K562 (cell line): Measurements from ENCODE around the gene SNRPA. TPM values are rescaled to one million over a fixed set of nuclear protein-coding genes. Genes with fewer than 3 reads are reported as not detected.

Experiments used
- CHD1 ChIP-seq: fragments of 200-600 bp; sonication (generic); IDR thresholded peaks from one replicate; pipeline ENCODE4 v1.6.1; 2012; ENCODE audit warnings: mild to moderate bottlenecking, moderate library complexity, low read length, inconsistent platforms
- FOXA3 ChIP-seq, 2 experiments: fragments of 450-650 bp in 1 of 2; sonication (generic) in 1 of 2; formaldehyde crosslinking; IDR thresholded peaks in 1 of 2; conservative IDR thresholded peaks in 1 of 2; 2 replicates each; pipeline versions ENCODE4 v1.4.0 to v1.8.0; 2020 to 2022; ENCODE audit warnings: mild to moderate bottlenecking in 2 of 2, missing genetic modification reagents in 1 of 2
- MEF2D ChIP-seq: conservative IDR thresholded peaks from 2 replicates; pipeline ENCODE4 v1.6.1; 2016; ENCODE audit warnings: low read depth, missing genetic modification characterization, missing compliant biosample characterization
- MIER1 ChIP-seq: fragments of 450-650 bp; IDR thresholded peaks from 2 replicates; pipeline ENCODE4 v1.6.1; 2016; ENCODE audit warnings: antibody characterized with exemption, mild to moderate bottlenecking, low read depth
- RBBP5 ChIP-seq: fragments of 200-600 bp; sonication (generic); IDR thresholded peaks from 2 replicates; pipeline ENCODE4 v1.6.1; 2012; ENCODE audit warnings: borderline replicate concordance, mild to moderate bottlenecking, low read length, control low read depth, inconsistent platforms; ENCODE audit not compliant: insufficient read depth, poor library complexity, severe bottlenecking
- RBFOX2 ChIP-seq: fragments of 200-400 bp; formaldehyde crosslinking; IDR thresholded peaks from 2 replicates; pipeline ENCODE4 v1.6.1; 2017; ENCODE audit warnings: low read depth, mild to moderate bottlenecking, low read length, moderate library complexity
- SRSF7 ChIP-seq: fragments of 200-400 bp; formaldehyde crosslinking; optimal IDR thresholded peaks from 2 replicates; pipeline ENCODE3; 2017; ENCODE audit warnings: mild to moderate bottlenecking, low read depth, low read length
- polyA plus RNA-seq, 8 experiments: library from polyadenylated mRNA; depleted of rRNA in 4 of 8; stranded (reverse) in 5 of 8; unstranded in 3 of 8; fragments of >200 nt; fragmentation: Nextera tagmentation in 2 of 8; fragmentation: Illumina TruSeq in 1 of 8; extraction: Ambion mirVana in 2 of 8; extraction: Trizol in 1 of 8; gene quantifications; 2 replicates each; pipeline versions ENCODE4 v1.2.1 to v1.2.3, GENCODE V29; 2011 to 2014; ENCODE audit warnings: inconsistent platforms in 1 of 8, missing spikeins in 1 of 8
- total RNA-seq, 7 experiments: library from RNA; depleted of rRNA in 6 of 7; stranded (reverse); fragments of >200 nt in 6 of 7; fragmentation: Illumina TruSeq in 2 of 7; extraction: Trizol in 2 of 7; gene quantifications; 2 replicates each; pipeline versions ENCODE4 v1.2.1 to v1.2.3, GENCODE V29; 2011 to 2021; ENCODE audit warnings: low replicate concordance in 1 of 7
- TF ChIP-seq, protein P1 (sequence below): fragments of 450-650 bp; IDR thresholded peaks from 2 replicates; pipeline ENCODE4 v1.6.1; 2014; ENCODE audit warnings: low read depth, mild to moderate bottlenecking, moderate library complexity, borderline replicate concordance
- TF ChIP-seq, protein P2 (sequence below): fragments of 450-650 bp; IDR thresholded peaks from 2 replicates; pipeline ENCODE4 v1.6.1; 2016; ENCODE audit warnings: mild to moderate bottlenecking, moderate library complexity
- TF ChIP-seq, protein P3 (sequence below): fragments of 450-650 bp; IDR thresholded peaks from 2 replicates; pipeline ENCODE4 v1.7.1; 2018; ENCODE audit warnings: mild to moderate bottlenecking, low read depth; ENCODE audit not compliant: partially characterized antibody

SNRPA gene
- total and polyA plus RNA-seq, 9 of the 15 experiments (the other 6 are each of a cell fraction or from before 2014, with no cell fraction given): 16.3 to 311 (median 193) TPM

DNA sequence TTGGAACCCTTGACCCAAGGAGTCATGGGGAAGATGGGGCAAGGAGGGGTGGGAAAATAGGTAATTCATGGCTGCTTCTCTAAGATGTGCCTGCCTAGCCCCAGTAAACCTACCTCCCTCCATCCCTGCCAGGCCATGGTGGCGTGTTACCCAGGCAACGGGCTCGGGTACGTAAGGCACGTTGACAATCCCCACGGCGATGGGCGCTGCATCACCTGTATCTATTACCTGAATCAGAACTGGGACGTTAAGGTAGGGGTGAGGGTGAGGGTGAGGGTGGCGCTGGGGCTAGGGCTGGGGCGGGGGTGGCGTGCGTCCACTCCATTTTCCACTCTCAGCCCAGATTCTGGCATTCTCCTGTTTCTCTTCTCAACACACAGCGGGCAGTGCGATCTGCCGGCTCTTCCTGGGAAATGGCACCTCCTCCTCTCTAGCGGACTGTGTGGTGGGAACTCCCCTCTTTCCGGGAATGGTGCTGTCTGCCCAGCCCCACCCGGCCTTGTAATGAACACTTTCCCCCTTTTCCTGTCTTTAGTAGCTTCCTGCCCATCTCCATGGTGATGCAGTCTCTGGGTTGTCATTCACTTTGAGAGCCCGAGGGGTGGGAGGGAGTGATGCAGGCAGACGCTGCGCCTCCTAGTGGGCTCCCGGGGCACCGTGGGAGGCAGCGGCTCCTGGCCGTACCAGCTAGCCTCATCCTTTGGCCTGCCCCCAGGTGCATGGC, 55.6 kb downstream of the SNRPA start (continued):
- TF ChIP-seq, protein P1, sequence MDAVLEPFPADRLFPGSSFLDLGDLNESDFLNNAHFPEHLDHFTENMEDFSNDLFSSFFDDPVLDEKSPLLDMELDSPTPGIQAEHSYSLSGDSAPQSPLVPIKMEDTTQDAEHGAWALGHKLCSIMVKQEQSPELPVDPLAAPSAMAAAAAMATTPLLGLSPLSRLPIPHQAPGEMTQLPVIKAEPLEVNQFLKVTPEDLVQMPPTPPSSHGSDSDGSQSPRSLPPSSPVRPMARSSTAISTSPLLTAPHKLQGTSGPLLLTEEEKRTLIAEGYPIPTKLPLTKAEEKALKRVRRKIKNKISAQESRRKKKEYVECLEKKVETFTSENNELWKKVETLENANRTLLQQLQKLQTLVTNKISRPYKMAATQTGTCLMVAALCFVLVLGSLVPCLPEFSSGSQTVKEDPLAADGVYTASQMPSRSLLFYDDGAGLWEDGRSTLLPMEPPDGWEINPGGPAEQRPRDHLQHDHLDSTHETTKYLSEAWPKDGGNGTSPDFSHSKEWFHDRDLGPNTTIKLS: no peak
- TF ChIP-seq MEF2D (no peak), MIER1 (no peak), SRSF7 (no peak), CHD1 (no peak), RBBP5 (no peak), RBFOX2 (peak; percentile 66), FOXA3 (CRISPR knock-in tag; conservative IDR thresholded peaks at IDR 0.05 in 1 of 2, IDR thresholded peaks at IDR 0.05 in 1 of 2) (0 out of 4 replicates have a peak, but pooled peaks of 1 of the 2 experiments have one; percentile 23)
- TF ChIP-seq, protein P2, sequence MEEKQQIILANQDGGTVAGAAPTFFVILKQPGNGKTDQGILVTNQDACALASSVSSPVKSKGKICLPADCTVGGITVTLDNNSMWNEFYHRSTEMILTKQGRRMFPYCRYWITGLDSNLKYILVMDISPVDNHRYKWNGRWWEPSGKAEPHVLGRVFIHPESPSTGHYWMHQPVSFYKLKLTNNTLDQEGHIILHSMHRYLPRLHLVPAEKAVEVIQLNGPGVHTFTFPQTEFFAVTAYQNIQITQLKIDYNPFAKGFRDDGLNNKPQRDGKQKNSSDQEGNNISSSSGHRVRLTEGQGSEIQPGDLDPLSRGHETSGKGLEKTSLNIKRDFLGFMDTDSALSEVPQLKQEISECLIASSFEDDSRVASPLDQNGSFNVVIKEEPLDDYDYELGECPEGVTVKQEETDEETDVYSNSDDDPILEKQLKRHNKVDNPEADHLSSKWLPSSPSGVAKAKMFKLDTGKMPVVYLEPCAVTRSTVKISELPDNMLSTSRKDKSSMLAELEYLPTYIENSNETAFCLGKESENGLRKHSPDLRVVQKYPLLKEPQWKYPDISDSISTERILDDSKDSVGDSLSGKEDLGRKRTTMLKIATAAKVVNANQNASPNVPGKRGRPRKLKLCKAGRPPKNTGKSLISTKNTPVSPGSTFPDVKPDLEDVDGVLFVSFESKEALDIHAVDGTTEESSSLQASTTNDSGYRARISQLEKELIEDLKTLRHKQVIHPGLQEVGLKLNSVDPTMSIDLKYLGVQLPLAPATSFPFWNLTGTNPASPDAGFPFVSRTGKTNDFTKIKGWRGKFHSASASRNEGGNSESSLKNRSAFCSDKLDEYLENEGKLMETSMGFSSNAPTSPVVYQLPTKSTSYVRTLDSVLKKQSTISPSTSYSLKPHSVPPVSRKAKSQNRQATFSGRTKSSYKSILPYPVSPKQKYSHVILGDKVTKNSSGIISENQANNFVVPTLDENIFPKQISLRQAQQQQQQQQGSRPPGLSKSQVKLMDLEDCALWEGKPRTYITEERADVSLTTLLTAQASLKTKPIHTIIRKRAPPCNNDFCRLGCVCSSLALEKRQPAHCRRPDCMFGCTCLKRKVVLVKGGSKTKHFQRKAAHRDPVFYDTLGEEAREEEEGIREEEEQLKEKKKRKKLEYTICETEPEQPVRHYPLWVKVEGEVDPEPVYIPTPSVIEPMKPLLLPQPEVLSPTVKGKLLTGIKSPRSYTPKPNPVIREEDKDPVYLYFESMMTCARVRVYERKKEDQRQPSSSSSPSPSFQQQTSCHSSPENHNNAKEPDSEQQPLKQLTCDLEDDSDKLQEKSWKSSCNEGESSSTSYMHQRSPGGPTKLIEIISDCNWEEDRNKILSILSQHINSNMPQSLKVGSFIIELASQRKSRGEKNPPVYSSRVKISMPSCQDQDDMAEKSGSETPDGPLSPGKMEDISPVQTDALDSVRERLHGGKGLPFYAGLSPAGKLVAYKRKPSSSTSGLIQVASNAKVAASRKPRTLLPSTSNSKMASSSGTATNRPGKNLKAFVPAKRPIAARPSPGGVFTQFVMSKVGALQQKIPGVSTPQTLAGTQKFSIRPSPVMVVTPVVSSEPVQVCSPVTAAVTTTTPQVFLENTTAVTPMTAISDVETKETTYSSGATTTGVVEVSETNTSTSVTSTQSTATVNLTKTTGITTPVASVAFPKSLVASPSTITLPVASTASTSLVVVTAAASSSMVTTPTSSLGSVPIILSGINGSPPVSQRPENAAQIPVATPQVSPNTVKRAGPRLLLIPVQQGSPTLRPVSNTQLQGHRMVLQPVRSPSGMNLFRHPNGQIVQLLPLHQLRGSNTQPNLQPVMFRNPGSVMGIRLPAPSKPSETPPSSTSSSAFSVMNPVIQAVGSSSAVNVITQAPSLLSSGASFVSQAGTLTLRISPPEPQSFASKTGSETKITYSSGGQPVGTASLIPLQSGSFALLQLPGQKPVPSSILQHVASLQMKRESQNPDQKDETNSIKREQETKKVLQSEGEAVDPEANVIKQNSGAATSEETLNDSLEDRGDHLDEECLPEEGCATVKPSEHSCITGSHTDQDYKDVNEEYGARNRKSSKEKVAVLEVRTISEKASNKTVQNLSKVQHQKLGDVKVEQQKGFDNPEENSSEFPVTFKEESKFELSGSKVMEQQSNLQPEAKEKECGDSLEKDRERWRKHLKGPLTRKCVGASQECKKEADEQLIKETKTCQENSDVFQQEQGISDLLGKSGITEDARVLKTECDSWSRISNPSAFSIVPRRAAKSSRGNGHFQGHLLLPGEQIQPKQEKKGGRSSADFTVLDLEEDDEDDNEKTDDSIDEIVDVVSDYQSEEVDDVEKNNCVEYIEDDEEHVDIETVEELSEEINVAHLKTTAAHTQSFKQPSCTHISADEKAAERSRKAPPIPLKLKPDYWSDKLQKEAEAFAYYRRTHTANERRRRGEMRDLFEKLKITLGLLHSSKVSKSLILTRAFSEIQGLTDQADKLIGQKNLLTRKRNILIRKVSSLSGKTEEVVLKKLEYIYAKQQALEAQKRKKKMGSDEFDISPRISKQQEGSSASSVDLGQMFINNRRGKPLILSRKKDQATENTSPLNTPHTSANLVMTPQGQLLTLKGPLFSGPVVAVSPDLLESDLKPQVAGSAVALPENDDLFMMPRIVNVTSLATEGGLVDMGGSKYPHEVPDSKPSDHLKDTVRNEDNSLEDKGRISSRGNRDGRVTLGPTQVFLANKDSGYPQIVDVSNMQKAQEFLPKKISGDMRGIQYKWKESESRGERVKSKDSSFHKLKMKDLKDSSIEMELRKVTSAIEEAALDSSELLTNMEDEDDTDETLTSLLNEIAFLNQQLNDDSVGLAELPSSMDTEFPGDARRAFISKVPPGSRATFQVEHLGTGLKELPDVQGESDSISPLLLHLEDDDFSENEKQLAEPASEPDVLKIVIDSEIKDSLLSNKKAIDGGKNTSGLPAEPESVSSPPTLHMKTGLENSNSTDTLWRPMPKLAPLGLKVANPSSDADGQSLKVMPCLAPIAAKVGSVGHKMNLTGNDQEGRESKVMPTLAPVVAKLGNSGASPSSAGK: no peak
- TF ChIP-seq, protein P3, sequence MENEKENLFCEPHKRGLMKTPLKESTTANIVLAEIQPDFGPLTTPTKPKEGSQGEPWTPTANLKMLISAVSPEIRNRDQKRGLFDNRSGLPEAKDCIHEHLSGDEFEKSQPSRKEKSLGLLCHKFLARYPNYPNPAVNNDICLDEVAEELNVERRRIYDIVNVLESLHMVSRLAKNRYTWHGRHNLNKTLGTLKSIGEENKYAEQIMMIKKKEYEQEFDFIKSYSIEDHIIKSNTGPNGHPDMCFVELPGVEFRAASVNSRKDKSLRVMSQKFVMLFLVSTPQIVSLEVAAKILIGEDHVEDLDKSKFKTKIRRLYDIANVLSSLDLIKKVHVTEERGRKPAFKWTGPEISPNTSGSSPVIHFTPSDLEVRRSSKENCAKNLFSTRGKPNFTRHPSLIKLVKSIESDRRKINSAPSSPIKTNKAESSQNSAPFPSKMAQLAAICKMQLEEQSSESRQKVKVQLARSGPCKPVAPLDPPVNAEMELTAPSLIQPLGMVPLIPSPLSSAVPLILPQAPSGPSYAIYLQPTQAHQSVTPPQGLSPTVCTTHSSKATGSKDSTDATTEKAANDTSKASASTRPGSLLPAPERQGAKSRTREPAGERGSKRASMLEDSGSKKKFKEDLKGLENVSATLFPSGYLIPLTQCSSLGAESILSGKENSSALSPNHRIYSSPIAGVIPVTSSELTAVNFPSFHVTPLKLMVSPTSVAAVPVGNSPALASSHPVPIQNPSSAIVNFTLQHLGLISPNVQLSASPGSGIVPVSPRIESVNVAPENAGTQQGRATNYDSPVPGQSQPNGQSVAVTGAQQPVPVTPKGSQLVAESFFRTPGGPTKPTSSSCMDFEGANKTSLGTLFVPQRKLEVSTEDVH: peak; percentile 25
